GM18502 (cell line): ENCODE results near the gene ARF3.

ENCODE experiments used
- ATAC-seq: cut with Tn5 transposase; IDR thresholded peaks from one replicate; pipeline ENCODE4 v1.9.1; 2021; ENCODE audit warnings: mild to moderate bottlenecking; ENCODE audit not compliant: unreplicated experiment, poor library complexity

ARF3 gene

DNA sequence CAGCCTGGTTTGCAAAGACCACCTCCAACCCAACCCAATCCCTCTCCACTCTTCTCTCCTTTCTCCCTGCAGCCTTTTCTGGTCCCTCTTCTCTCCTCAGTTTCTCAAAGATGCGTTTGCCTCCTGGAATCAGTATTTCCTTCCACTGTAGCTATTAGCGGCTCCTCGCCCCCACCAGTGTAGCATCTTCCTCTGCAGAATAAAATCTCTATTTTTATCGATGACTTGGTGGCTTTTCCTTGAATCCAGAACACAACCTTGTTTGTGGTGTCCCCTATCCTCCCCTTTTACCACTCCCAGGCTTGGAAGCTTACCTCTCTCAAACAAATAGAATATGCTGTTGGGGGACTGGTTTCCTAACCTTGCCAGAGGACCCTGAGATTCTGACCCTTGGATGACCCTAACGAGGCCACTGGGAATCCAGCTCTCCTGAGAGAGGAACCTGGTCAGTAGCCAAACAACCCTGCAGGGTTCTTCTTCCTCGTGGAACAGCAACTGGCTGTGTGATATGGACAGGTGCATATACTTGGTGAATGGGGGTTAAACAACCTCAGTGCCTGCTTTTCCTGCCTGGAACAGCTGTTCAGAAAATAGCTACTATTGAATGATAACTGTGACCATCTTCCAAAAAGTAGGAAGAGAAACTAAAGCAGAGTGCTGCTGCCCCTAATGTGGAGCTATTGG is 25.3 kb upstream of the ARF3 start:
- no peak for ATAC-seq

DNA sequence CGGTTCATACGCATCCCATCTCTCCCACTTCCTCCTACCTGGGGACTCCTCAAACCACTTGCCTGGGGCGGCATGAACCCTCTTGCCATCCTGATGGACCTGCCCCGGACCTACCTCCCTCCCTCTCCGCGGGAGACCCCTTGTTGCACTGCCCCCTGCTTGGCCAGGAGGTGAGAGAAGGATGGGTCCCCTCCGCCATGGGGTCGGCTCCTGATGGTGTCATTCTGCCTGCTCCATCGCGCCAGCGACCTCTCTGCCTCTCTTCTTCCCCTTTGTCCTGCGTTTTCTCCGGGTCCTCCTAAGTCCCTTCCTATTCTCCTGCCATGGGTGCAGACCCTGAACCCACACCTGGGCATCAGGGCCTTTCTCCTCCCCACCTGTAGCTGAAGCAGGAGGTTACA is 24.5 kb upstream of the ARF3 start:
- no peak for ATAC-seq

- no peak for ATAC-seq
Measured at GRCh38 chr12:48980953-48981756, 23.9 kb upstream of the ARF3 start.

- no peak for ATAC-seq
Measured at GRCh38 chr12:48980389-48980952, 23.2 kb upstream of the ARF3 start.

GRCh38 chr12:48979602-48980388 is 22.5 kb upstream of the ARF3 start:
- no peak for ATAC-seq

DNA sequence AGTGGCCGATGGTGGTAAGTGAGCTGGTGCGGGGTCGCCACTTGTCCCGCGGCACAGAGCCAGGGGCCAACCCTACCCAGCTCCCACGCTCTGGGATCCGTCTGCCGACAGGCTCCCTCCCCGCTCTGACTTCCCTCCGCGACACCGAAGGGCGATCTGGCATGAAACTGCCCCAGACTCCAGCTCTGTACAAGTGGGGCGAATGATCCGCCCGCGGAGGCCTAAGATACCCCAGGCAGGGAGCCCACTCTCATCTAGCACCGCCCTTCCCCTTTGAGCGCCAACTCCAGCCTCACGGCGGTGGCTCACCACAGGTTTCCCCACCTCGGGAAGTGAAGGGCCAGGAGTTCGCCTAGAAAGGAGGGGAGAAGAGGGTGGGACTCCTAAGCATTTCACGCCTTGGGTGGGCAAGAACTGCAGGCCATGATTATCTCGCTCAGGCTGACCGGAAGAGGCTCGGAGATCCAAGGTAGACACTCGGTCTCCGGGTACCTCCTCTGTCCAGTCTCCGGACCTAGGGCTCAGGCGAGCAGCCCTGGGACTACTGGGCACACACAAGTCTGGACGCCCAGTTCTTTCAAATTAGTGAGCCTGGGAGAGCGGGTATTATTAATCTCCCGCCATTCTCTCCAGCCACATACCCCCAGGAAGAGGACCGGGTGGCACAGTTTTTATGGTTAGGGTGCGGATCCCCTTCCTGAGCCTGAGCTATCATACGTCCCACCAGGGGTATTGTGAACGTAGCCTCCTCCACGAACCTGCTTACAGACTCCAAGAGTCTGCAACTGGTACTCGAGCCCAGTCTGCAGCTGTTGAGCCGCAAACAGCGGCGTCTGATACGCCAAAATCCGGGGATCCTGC is 21.7 kb upstream of the ARF3 start:
- ATAC-seq, result no peak

- no peak for ATAC-seq
Measured at GRCh38 chr12:48978291-48978740, 21.0 kb upstream of the ARF3 start, which contains the start of gene WNT1. Gene WNT1 (plus strand): TSS chr12:48978322. CDS start chr12:48978651, 329 bp downstream.

- no peak for ATAC-seq
Measured at GRCh38 chr12:48977290-48978281, 20.3 kb upstream of the ARF3 start.

- no peak for ATAC-seq
Measured at GRCh38 chr12:48973941-48974673, 16.8 kb upstream of the ARF3 start.

- ATAC-seq, result no peak
Measured at GRCh38 chr12:48973531-48973930, 16.2 kb upstream of the ARF3 start.

- no peak for ATAC-seq
Measured at GRCh38 chr12:48972952-48973483, 15.7 kb upstream of the ARF3 start.

DNA sequence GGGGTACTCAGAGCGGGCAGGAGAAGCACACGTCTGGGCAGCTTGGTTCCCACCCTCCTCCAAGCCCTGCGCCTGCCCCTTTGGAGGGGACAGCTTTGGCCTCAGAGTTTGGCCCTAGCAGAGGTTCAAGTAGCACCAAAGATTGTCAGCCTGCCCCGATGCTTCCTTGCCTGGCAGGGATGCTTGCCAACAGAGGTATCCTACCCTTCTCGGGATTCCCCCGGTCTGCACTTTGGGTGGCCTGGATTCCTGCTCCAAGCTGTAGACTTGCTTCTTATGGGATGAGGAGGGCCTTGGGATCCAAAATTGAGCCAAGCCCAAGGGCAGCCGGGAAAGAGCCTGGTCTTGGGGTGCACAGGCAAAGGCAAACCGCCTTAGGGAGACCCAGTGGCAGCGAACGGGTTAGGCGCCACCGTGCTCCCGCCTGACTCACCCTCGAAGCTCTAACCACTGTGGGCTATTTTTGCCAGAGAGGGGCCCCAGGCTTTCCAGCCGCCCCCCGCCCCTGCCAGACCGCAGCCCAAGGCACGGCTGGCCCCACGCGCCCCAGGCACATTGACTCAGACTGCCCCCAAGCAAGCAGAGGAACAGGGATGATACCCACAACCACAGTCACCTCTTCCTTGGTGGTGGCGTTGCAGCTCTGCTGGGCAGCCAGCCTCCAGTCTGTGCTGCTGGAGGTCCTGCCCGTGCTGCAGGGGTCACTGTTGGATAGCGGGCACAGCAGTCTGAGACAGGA is 15.1 kb upstream of the ARF3 start:
- ATAC-seq, result no peak

GRCh38 chr12:48970702-48971334 is 13.5 kb upstream of the ARF3 start:
- ATAC-seq, result no peak

- ATAC-seq, result no peak
Measured at GRCh38 chr12:48969833-48970701, 12.8 kb upstream of the ARF3 start.

DNA sequence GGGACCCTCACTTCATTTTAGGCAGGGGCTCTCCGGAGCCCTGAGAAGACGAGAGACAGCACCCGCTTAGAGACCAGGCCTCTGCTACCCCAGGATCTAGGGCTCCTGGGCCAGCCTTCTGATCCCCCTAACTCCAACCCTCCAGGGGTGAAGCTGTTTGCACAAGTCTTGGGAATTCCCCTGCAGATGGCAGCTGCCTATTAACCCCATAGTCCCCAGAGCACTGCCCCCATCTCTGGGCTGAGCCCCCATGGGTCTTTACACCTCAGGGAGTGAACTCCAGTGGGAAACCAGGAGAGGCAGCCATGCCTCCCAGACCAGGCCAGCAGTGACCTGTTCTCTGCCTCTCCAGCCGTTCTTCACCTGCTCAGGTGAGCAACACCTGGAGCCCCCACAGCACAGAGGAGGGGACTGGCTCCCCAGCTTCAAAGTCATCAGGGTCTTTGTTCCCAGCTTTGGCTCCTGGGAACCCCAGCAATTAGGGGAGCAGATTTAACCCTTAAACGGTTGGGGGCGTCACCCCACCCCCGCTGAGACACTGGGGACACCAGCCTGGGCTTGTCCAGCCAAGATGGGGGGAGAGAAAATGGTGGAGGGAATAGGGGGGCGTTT is 12.0 kb upstream of the ARF3 start:
- ATAC-seq, result no peak
